GM23338 (cell line): ENCODE measurements around the gene RET.

Experiments
- CREB1 ChIP-seq: fragments of 250-450 bp; sonication (Bioruptor Pico); IDR thresholded peaks from 2 replicates; pipeline ENCODE4 v1.5.0; 2020; ENCODE audit warnings: low read depth, mild to moderate bottlenecking, moderate library complexity
- EZH2 ChIP-seq: fragments of 200-600 bp; sonication (generic); IDR thresholded peaks from one replicate; pipeline ENCODE4 v1.8.0; 2017; ENCODE audit warnings: antibody characterized with exemption, mild to moderate bottlenecking, low read depth; ENCODE audit not compliant: unreplicated experiment
- EZH2phosphoT487 ChIP-seq: fragments of 200-600 bp; sonication (generic); IDR thresholded peaks from one replicate; pipeline ENCODE4 v1.8.1; 2018; ENCODE audit warnings: antibody characterized with exemption; ENCODE audit not compliant: unreplicated experiment
- JUNB ChIP-seq: IDR thresholded peaks from one replicate; pipeline ENCODE4 v1.6.1; 2016; ENCODE audit warnings: antibody characterized with exemption; ENCODE audit not compliant: unreplicated experiment
- POLR2AphosphoS5 ChIP-seq: IDR thresholded peaks from 2 replicates; pipeline ENCODE4 v1.6.1; 2016; ENCODE audit warnings: antibody characterized with exemption, low read depth
- ZNF114 ChIP-seq: fragments of 250-450 bp; sonication (Bioruptor Pico); IDR thresholded peaks from 2 replicates; pipeline ENCODE4 v1.5.0; 2020; ENCODE audit warnings: mild to moderate bottlenecking, moderate library complexity
- ZNF331 ChIP-seq: fragments of 250-450 bp; sonication (Bioruptor Pico); IDR thresholded peaks from 2 replicates; pipeline ENCODE4 v1.5.0; 2020; ENCODE audit warnings: low read depth, mild to moderate bottlenecking, moderate library complexity
- TF ChIP-seq, protein P1 (sequence below), 2 experiments: fragments of 200-600 bp in 1 of 2; sonication (generic) in 1 of 2; conservative IDR thresholded peaks; 2 replicates each; pipeline versions ENCODE4 v1.5.1 to v1.6.1; 2016 to 2017; ENCODE audit warnings: antibody characterized with exemption in 2 of 2, low read depth in 2 of 2, mild to moderate bottlenecking in 2 of 2, moderate library complexity in 1 of 2
- TF ChIP-seq, protein P2 (sequence below): IDR thresholded peaks from one replicate; pipeline ENCODE4 v1.6.1; 2018; ENCODE audit warnings: antibody characterized with exemption; ENCODE audit not compliant: unreplicated experiment

DNA sequence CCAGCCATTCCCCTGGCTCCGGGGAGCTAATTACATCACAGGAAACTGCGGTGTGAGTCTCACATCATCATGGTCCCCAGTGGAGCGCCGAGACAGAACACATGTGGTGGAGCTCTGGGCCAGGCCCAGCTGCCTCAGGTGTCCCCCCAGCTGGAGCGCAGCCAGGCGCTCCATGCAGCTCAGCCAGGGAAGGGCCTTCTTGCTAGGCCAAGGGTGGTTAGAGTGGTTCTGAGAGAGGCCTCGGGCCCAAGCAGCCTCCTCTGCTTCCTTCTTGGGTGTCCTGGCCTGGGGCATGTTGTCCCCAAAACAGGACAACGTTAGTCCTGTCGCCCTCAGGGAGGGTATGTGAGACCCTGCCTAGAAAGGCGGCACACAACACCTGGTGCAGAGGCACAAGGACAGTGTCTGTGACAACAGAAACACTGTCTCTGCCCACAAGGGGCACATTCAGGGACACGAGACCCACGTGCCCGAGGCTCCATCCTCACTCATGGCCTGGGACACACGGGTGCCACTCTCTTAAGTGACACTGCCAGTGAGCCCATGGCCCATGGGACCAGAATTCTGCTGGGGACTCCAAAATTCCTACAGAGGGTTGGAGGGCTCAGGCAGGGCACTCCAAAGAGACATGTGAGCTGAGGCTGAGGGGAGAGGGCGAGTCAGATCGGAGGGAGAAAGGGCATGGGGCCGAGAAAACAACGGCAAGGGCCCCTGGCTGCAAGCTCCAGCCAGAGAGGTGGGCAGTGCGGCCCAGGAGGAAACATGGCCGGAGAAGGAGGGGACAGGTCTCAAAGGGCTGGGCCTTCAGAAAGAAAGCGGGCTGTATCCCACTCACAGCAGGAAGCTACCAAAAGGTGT, 37.0 kb upstream of the RET start:
- TF ChIP-seq, protein P1, sequence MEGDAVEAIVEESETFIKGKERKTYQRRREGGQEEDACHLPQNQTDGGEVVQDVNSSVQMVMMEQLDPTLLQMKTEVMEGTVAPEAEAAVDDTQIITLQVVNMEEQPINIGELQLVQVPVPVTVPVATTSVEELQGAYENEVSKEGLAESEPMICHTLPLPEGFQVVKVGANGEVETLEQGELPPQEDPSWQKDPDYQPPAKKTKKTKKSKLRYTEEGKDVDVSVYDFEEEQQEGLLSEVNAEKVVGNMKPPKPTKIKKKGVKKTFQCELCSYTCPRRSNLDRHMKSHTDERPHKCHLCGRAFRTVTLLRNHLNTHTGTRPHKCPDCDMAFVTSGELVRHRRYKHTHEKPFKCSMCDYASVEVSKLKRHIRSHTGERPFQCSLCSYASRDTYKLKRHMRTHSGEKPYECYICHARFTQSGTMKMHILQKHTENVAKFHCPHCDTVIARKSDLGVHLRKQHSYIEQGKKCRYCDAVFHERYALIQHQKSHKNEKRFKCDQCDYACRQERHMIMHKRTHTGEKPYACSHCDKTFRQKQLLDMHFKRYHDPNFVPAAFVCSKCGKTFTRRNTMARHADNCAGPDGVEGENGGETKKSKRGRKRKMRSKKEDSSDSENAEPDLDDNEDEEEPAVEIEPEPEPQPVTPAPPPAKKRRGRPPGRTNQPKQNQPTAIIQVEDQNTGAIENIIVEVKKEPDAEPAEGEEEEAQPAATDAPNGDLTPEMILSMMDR (conservative IDR thresholded peaks at IDR 0.05; ENCODE audit: low read depth in 2 of 2) = no peak
- TF ChIP-seq ZNF331 (CRISPR knock-in tag) (no peak), EZH2phosphoT487 (no peak), EZH2 (no peak), CREB1 (CRISPR knock-in tag) (no peak), JUNB (no peak), POLR2AphosphoS5 (no peak), ZNF114 (CRISPR knock-in tag) (no peak)
- TF ChIP-seq, protein P2, sequence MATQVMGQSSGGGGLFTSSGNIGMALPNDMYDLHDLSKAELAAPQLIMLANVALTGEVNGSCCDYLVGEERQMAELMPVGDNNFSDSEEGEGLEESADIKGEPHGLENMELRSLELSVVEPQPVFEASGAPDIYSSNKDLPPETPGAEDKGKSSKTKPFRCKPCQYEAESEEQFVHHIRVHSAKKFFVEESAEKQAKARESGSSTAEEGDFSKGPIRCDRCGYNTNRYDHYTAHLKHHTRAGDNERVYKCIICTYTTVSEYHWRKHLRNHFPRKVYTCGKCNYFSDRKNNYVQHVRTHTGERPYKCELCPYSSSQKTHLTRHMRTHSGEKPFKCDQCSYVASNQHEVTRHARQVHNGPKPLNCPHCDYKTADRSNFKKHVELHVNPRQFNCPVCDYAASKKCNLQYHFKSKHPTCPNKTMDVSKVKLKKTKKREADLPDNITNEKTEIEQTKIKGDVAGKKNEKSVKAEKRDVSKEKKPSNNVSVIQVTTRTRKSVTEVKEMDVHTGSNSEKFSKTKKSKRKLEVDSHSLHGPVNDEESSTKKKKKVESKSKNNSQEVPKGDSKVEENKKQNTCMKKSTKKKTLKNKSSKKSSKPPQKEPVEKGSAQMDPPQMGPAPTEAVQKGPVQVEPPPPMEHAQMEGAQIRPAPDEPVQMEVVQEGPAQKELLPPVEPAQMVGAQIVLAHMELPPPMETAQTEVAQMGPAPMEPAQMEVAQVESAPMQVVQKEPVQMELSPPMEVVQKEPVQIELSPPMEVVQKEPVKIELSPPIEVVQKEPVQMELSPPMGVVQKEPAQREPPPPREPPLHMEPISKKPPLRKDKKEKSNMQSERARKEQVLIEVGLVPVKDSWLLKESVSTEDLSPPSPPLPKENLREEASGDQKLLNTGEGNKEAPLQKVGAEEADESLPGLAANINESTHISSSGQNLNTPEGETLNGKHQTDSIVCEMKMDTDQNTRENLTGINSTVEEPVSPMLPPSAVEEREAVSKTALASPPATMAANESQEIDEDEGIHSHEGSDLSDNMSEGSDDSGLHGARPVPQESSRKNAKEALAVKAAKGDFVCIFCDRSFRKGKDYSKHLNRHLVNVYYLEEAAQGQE = no peak
